HG03378 (cell line): ENCODE data around the gene OPN1MW2.
"Not testable (repeated sequence)": the region's sequence is repeated elsewhere in the genome, so short reads cannot be mapped to it uniquely, and the experiment has no call there.

ENCODE experiments used
- ATAC-seq: cut with Tn5 transposase; IDR thresholded peaks from one replicate; pipeline ENCODE4 v1.9.1; 2021; ENCODE audit warnings: mild to moderate bottlenecking, moderate library complexity; ENCODE audit not compliant: unreplicated experiment

OPN1MW2 gene

GRCh38 chrX:154219456-154219855, at the start of gene OPN1MW2:
TSS of gene OPN1MW2 (plus strand) at chrX:154219756. CDS start at chrX:154219816, 60 bp downstream.
- not testable (repeated sequence) for ATAC-seq

- peak; percentile 78 for ATAC-seq
Observed at GRCh38 chrX:154172535-154172943, 47.0 kb upstream of the OPN1MW2 start.

GRCh38 chrX:154174356-154174755, 45.2 kb upstream of the OPN1MW2 start:
- ATAC-seq: not testable (repeated sequence)

- ATAC-seq: not testable (repeated sequence)
Observed at GRCh38 chrX:154182296-154182695, 37.3 kb upstream of the OPN1MW2 start, which contains the start of gene OPN1MW. TSS of gene OPN1MW (plus strand) at chrX:154182596. CDS start at chrX:154182678, 82 bp downstream.

- ATAC-seq: not testable (repeated sequence)
Observed at GRCh38 chrX:154183794-154184193, 35.8 kb upstream of the OPN1MW2 start.

GRCh38 chrX:154192846-154193245, 26.7 kb upstream of the OPN1MW2 start:
- not testable (repeated sequence) for ATAC-seq

GRCh38 chrX:154194316-154194715, 25.2 kb upstream of the OPN1MW2 start:
- not testable (repeated sequence) for ATAC-seq

- ATAC-seq: not testable (repeated sequence)
Observed at GRCh38 chrX:154196466-154196865, 23.1 kb upstream of the OPN1MW2 start.

GRCh38 chrX:154209670-154210418, 9.7 kb upstream of the OPN1MW2 start:
- peak; percentile 80 for ATAC-seq

- ATAC-seq: not testable (repeated sequence)
Observed at GRCh38 chrX:154211057-154211456, 8.5 kb upstream of the OPN1MW2 start.

- ATAC-seq: not testable (repeated sequence)
Observed at GRCh38 chrX:154211499-154211898, 8.1 kb upstream of the OPN1MW2 start.

- ATAC-seq: not testable (repeated sequence)
Observed at GRCh38 chrX:154225292-154225691, 5.7 kb downstream of the OPN1MW2 start.

- not testable (repeated sequence) for ATAC-seq
Observed at GRCh38 chrX:154226706-154227105, 7.2 kb downstream of the OPN1MW2 start.

GRCh38 chrX:154231443-154231842, 11.9 kb downstream of the OPN1MW2 start:
- not testable (repeated sequence) for ATAC-seq

GRCh38 chrX:154233620-154234019, 14.1 kb downstream of the OPN1MW2 start:
- not testable (repeated sequence) for ATAC-seq

GRCh38 chrX:154238939-154239559, 19.5 kb downstream of the OPN1MW2 start:
- ATAC-seq: not testable (repeated sequence)

GRCh38 chrX:154239982-154240503, 20.5 kb downstream of the OPN1MW2 start:
- not testable (repeated sequence) for ATAC-seq

GRCh38 chrX:154247377-154248045, 28.0 kb downstream of the OPN1MW2 start:
- peak; percentile 84 for ATAC-seq

- ATAC-seq: not testable (repeated sequence)
Observed at GRCh38 chrX:154248076-154248475, 28.5 kb downstream of the OPN1MW2 start.

- not testable (repeated sequence) for ATAC-seq
Observed at GRCh38 chrX:154257282-154257681, 37.7 kb downstream of the OPN1MW2 start, which contains the start of gene OPN1MW3. TSS of gene OPN1MW3 (plus strand) at chrX:154257582. CDS start at chrX:154257620, 38 bp downstream.

GRCh38 chrX:154258711-154259110, 39.2 kb downstream of the OPN1MW2 start:
- ATAC-seq: not testable (repeated sequence)
